ENCODE results near the gene MICAL2.

The MICAL2 gene

DNA sequence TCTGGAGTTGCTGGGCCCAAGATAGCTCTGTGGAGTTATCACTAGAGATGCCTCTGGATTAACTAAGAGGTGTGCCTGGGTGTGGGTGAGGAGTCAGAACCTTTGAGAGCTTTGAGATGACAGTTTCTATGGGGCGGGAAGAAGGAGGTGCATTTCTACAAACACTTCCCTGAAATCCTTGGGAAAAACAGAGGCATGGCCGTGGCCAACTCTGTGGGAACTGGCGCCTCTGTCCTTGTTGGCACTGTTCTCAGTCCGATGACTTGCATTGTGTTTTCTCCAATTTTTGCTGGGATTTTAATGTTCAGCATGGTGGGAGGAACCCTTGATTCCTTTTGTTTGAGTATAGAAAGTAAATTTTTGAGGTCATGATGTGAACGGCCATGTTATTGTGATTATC is 151.2 kb downstream of the MICAL2 start:
- TF ChIP-seq SNAI2 (CRISPR knock-in tag; IDR thresholded peaks at IDR 0.05) (no peak), RARB (CRISPR knock-in tag; IDR thresholded peaks at IDR 0.05) (no peak), ISL1 (CRISPR knock-in tag; IDR thresholded peaks at IDR 0.05) (no peak), ZFP30 (CRISPR knock-in tag; IDR thresholded peaks at IDR 0.05) (no peak), BACH2 (CRISPR knock-in tag; IDR thresholded peaks at IDR 0.05; ENCODE audit: borderline replicate concordance) (no peak), TOX (CRISPR knock-in tag; IDR thresholded peaks at IDR 0.05; ENCODE audit: borderline replicate concordance) (no peak), ZNF565 (CRISPR knock-in tag; conservative IDR thresholded peaks at IDR 0.05; ENCODE audit: low read depth) (no peak), ZC3H10 (CRISPR knock-in tag; IDR thresholded peaks at IDR 0.05) (no peak), TCF4 (CRISPR knock-in tag; IDR thresholded peaks at IDR 0.05; ENCODE audit: borderline replicate concordance) (no peak), ZNF8 (CRISPR knock-in tag; IDR thresholded peaks at IDR 0.05) (no peak)
- TF ChIP-seq, protein P1, sequence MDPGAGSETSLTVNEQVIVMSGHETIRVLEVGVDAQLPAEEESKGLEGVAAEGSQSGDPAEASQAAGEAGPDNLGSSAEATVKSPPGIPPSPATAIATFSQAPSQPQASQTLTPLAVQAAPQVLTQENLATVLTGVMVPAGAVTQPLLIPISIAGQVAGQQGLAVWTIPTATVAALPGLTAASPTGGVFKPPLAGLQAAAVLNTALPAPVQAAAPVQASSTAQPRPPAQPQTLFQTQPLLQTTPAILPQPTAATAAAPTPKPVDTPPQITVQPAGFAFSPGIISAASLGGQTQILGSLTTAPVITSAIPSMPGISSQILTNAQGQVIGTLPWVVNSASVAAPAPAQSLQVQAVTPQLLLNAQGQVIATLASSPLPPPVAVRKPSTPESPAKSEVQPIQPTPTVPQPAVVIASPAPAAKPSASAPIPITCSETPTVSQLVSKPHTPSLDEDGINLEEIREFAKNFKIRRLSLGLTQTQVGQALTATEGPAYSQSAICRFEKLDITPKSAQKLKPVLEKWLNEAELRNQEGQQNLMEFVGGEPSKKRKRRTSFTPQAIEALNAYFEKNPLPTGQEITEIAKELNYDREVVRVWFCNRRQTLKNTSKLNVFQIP (CRISPR knock-in tag; IDR thresholded peaks at IDR 0.05; ENCODE audit: borderline replicate concordance, low read depth) = no peak
- TF ChIP-seq, protein P2, sequence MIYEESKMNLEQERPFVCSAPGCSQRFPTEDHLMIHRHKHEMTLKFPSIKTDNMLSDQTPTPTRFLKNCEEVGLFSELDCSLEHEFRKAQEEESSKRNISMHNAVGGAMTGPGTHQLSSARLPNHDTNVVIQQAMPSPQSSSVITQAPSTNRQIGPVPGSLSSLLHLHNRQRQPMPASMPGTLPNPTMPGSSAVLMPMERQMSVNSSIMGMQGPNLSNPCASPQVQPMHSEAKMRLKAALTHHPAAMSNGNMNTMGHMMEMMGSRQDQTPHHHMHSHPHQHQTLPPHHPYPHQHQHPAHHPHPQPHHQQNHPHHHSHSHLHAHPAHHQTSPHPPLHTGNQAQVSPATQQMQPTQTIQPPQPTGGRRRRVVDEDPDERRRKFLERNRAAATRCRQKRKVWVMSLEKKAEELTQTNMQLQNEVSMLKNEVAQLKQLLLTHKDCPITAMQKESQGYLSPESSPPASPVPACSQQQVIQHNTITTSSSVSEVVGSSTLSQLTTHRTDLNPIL (CRISPR knock-in tag; IDR thresholded peaks at IDR 0.05; ENCODE audit: low read depth) = no peak
- no peak for ATAC-seq

DNA sequence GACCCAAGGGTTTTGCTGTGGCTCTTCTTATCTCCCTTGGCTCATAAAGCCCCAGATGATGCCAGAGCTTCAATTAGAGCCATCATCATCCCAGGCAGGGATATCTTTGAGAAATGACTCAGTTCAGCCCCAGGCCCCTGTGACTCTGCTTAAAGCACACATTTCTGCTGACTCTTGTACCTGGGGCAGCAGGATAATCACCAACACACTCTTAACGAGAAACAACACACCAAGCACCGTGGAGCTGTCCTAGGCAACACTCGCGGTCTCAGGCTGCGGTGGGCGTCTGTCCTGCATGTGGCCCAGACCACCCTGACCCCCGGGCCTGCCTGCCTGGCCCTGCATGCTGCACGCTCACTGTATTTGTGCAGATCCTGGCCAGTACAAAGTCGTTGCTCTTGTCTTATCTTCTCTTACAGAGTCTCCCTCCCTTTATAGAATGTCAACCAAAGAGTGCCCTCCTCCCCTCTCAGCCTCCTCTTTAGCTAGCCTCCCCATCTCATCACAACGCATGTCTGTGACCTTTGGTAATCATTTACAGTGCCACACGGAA is 152.8 kb downstream of the MICAL2 start:
- TF ChIP-seq ISL1 (CRISPR knock-in tag; IDR thresholded peaks at IDR 0.05) (peak; percentile 87), TOX (CRISPR knock-in tag; IDR thresholded peaks at IDR 0.05; ENCODE audit: borderline replicate concordance) (no peak), ZFP3 (CRISPR knock-in tag; IDR thresholded peaks at IDR 0.05) (peak; percentile 49; the same call in 1 of the 2 replicates), ARNTL (CRISPR knock-in tag; IDR thresholded peaks at IDR 0.05; ENCODE audit: borderline replicate concordance, low read depth) (no peak)
- TF ChIP-seq, protein P3, sequence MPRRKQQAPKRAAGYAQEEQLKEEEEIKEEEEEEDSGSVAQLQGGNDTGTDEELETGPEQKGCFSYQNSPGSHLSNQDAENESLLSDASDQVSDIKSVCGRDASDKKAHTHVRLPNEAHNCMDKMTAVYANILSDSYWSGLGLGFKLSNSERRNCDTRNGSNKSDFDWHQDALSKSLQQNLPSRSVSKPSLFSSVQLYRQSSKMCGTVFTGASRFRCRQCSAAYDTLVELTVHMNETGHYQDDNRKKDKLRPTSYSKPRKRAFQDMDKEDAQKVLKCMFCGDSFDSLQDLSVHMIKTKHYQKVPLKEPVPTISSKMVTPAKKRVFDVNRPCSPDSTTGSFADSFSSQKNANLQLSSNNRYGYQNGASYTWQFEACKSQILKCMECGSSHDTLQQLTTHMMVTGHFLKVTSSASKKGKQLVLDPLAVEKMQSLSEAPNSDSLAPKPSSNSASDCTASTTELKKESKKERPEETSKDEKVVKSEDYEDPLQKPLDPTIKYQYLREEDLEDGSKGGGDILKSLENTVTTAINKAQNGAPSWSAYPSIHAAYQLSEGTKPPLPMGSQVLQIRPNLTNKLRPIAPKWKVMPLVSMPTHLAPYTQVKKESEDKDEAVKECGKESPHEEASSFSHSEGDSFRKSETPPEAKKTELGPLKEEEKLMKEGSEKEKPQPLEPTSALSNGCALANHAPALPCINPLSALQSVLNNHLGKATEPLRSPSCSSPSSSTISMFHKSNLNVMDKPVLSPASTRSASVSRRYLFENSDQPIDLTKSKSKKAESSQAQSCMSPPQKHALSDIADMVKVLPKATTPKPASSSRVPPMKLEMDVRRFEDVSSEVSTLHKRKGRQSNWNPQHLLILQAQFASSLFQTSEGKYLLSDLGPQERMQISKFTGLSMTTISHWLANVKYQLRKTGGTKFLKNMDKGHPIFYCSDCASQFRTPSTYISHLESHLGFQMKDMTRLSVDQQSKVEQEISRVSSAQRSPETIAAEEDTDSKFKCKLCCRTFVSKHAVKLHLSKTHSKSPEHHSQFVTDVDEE (CRISPR knock-in tag; IDR thresholded peaks at IDR 0.05) = peak; percentile 36; the same call in 1 of the 2 replicates
- ATAC-seq = peak; percentile 37; the same call in 2 of the 3 replicates

DNA sequence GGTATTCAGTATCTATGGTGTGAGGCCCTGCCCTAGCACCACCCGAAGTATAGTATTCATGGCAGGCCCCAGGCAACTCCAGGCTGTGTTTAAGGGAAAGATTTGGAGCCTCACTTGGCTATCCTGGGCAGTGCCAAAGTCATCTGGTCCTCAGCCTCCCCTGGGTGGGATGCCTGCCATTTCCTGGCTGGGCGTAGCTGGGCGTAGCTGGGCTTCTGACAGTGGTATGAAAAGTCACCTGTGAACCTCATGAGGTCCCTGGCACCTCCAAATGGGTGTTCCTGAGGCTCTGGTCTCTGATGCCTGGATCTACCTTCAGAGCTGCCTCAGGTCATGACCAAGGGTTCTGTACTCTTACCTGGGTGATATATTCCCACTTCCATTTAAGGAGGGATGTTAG is 154.0 kb downstream of the MICAL2 start:
- TF ChIP-seq, protein P1 (CRISPR knock-in tag; IDR thresholded peaks at IDR 0.05; ENCODE audit: borderline replicate concordance, low read depth) = no peak
- TF ChIP-seq PPARA (CRISPR knock-in tag; IDR thresholded peaks at IDR 0.05; ENCODE audit: borderline replicate concordance) (no peak), ZNF8 (CRISPR knock-in tag; IDR thresholded peaks at IDR 0.05) (no peak), BACH2 (CRISPR knock-in tag; IDR thresholded peaks at IDR 0.05; ENCODE audit: borderline replicate concordance) (no peak), TCF4 (CRISPR knock-in tag; IDR thresholded peaks at IDR 0.05; ENCODE audit: borderline replicate concordance) (no peak), ZNF70 (CRISPR knock-in tag; IDR thresholded peaks at IDR 0.05) (no peak), GLIS3 (CRISPR knock-in tag; IDR thresholded peaks at IDR 0.05) (no peak), RARB (CRISPR knock-in tag; IDR thresholded peaks at IDR 0.05) (no peak), SNAI2 (CRISPR knock-in tag; IDR thresholded peaks at IDR 0.05) (no peak), OSR1 (CRISPR knock-in tag; IDR thresholded peaks at IDR 0.05) (no peak), ARNTL (CRISPR knock-in tag; IDR thresholded peaks at IDR 0.05; ENCODE audit: borderline replicate concordance, low read depth) (no peak), CSDC2 (CRISPR knock-in tag; IDR thresholded peaks at IDR 0.05) (no peak), ZFP3 (CRISPR knock-in tag; IDR thresholded peaks at IDR 0.05) (no peak)
- TF ChIP-seq, protein P4, sequence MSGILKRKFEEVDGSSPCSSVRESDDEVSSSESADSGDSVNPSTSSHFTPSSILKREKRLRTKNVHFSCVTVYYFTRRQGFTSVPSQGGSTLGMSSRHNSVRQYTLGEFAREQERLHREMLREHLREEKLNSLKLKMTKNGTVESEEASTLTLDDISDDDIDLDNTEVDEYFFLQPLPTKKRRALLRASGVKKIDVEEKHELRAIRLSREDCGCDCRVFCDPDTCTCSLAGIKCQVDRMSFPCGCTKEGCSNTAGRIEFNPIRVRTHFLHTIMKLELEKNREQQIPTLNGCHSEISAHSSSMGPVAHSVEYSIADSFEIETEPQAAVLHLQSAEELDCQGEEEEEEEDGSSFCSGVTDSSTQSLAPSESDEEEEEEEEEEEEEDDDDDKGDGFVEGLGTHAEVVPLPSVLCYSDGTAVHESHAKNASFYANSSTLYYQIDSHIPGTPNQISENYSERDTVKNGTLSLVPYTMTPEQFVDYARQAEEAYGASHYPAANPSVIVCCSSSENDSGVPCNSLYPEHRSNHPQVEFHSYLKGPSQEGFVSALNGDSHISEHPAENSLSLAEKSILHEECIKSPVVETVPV (CRISPR knock-in tag; IDR thresholded peaks at IDR 0.05) = no peak
- no peak for ATAC-seq
